Prostate gland (tissue), 2 donors: ENCODE measurements around the gene ZNF212.

Source experiments
- CTCF ChIP-seq, 4 experiments: fragments of 200-600 bp in 2 of 4; fragments of 450-650 bp in 2 of 4; sonication (generic) in 2 of 4; IDR thresholded peaks; 1 replicate in 3 of 4; 2 replicates in 1 of 4; pipeline ENCODE4 v1.5.1; 2016 to 2019; ENCODE audit warnings: antibody characterized with exemption in 4 of 4, mild to moderate bottlenecking in 2 of 4, moderate library complexity in 2 of 4
- POLR2A ChIP-seq: fragments of 450-650 bp; IDR thresholded peaks from one replicate; pipeline ENCODE4 v1.6.1; 2016; ENCODE audit warnings: antibody characterized with exemption, mild to moderate bottlenecking

DNA sequence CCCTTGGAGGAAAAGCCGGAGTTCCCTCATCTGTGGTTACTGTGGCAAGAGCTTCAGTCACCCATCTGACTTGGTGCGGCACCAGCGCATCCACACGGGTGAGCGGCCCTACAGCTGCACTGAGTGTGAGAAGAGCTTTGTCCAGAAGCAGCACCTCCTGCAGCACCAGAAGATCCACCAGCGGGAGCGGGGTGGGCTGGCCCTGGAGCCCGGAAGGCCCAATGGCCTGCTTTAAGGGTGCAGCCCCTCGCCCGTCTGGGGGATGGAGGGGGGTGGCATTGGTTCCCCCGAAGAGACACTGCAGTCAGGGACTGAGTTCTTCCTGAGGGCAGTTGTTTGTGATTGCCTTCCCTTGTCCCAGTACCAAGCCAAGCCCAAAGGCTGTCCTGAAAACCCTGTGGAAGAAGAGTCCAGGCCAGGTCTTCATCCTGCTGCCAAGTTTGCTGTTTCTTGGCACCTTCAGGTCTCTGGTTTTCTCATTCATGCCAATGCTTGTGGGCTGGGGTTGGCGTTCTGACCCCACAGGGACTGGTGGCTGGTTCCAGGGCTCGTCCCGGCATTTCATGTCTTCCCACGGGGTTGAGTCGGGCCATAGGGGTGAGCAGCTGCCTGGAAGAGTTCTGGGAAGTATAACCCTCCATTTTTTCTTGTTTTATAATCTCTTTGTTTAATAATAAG, 14.9 kb downstream of the ZNF212 start:
- no peak for TF ChIP-seq POLR2A
- TF ChIP-seq CTCF (IDR thresholded peaks at IDR 0.05) = no peak
